C4-2B (cell line): ENCODE results near the gene CYB561.

Experiments
- H3K27ac ChIP-seq: fragments of 450-650 bp; 2 replicates; pipeline ENCODE4 v1.5.1; 2017
- CTCF ChIP-seq: fragments of 450-650 bp; conservative IDR thresholded peaks from 2 replicates; pipeline ENCODE4 v1.5.1; 2017; ENCODE audit warnings: mild to moderate bottlenecking
- ZFX ChIP-seq: fragments of 450-650 bp; IDR thresholded peaks from 2 replicates; pipeline ENCODE4 v1.6.1; 2017

CYB561 gene

GRCh38 chr17:63395075-63395805 lies 50.9 kb downstream of the CYB561 start:
- H3K27ac ChIP-seq, result no peak overlapping the region
- TF ChIP-seq CTCF, result no peak
- TF ChIP-seq ZFX, result no peak

GRCh38 chr17:63390090-63390489 lies 56.0 kb downstream of the CYB561 start:
- no peak overlapping the region for H3K27ac ChIP-seq
- TF ChIP-seq ZFX, result no peak
- TF ChIP-seq CTCF, result no peak

- TF ChIP-seq ZFX (no peak), CTCF (no peak)
- no peak overlapping the region for H3K27ac ChIP-seq
These were observed 58.3 kb downstream of the CYB561 start for GRCh38 chr17:63387656-63388340.

GRCh38 chr17:63382826-63383225 lies 63.3 kb downstream of the CYB561 start:
- TF ChIP-seq CTCF, result no peak
- no peak for TF ChIP-seq ZFX
- H3K27ac ChIP-seq, result no peak overlapping the region
